HK-2 (cell line): Measurements from ENCODE around the gene TKTL1.
"Not testable (repeated sequence)": the region's sequence is repeated elsewhere in the genome, so short reads cannot be mapped to it uniquely, and the experiment has no call there.

Source experiments
- DNase-seq: peaks from one replicate; pipeline ENCODE4 v3.0.0-alpha.2; 2018; ENCODE audit not compliant: unreplicated experiment

TKTL1 gene

GRCh38 chrX:154343620-154344019 lies 48.0 kb downstream of the TKTL1 start:
- DNase-seq, result not testable (repeated sequence)

- peak; percentile 54 for DNase-seq
These were observed 52.5 kb downstream of the TKTL1 start for GRCh38 chrX:154348114-154348531.

GRCh38 chrX:154348646-154349358 lies 53.2 kb downstream of the TKTL1 start:
- peak; percentile 31 for DNase-seq

GRCh38 chrX:154349359-154349935 lies 53.9 kb downstream of the TKTL1 start:
- DNase-seq, result peak; percentile 36

- DNase-seq, result peak; percentile 23
These were observed 54.4 kb downstream of the TKTL1 start for GRCh38 chrX:154349979-154350378.

GRCh38 chrX:154350429-154351182 lies 55.0 kb downstream of the TKTL1 start:
- peak; percentile 12 for DNase-seq

- peak; percentile 17 for DNase-seq
These were observed 55.8 kb downstream of the TKTL1 start for GRCh38 chrX:154351183-154352011.

GRCh38 chrX:154352012-154352401 lies 56.4 kb downstream of the TKTL1 start:
- no peak for DNase-seq

GRCh38 chrX:154352466-154352865 lies 56.9 kb downstream of the TKTL1 start:
- no peak for DNase-seq

- DNase-seq, result peak; percentile 15
These were observed 57.7 kb downstream of the TKTL1 start for GRCh38 chrX:154353172-154353843.

- DNase-seq, result no peak
These were observed 58.4 kb downstream of the TKTL1 start for GRCh38 chrX:154354013-154354412.

- peak; percentile 15 for DNase-seq
These were observed 58.9 kb downstream of the TKTL1 start for GRCh38 chrX:154354516-154354915.

- peak; percentile 25 for DNase-seq
These were observed 59.6 kb downstream of the TKTL1 start for GRCh38 chrX:154355094-154355775.

GRCh38 chrX:154355776-154356140 lies 60.2 kb downstream of the TKTL1 start:
- DNase-seq, result peak; percentile 18

GRCh38 chrX:154356596-154356995 lies 61.0 kb downstream of the TKTL1 start:
- peak; percentile 6 for DNase-seq

GRCh38 chrX:154357205-154357604 lies 61.6 kb downstream of the TKTL1 start:
- DNase-seq, result no peak

GRCh38 chrX:154358011-154358410 lies 62.4 kb downstream of the TKTL1 start:
- no peak for DNase-seq

GRCh38 chrX:154358829-154359228 lies 63.2 kb downstream of the TKTL1 start:
- DNase-seq, result no peak

GRCh38 chrX:154359362-154360154 lies 64.0 kb downstream of the TKTL1 start:
- DNase-seq, result no peak

- DNase-seq, result no peak
These were observed 64.6 kb downstream of the TKTL1 start for GRCh38 chrX:154360155-154360713.
